ENCODE results near the gene RBMS3.
A peak's percentile ranks its signal among the peaks of the same experiment; 100 is the strongest.

Gene RBMS3

DNA sequence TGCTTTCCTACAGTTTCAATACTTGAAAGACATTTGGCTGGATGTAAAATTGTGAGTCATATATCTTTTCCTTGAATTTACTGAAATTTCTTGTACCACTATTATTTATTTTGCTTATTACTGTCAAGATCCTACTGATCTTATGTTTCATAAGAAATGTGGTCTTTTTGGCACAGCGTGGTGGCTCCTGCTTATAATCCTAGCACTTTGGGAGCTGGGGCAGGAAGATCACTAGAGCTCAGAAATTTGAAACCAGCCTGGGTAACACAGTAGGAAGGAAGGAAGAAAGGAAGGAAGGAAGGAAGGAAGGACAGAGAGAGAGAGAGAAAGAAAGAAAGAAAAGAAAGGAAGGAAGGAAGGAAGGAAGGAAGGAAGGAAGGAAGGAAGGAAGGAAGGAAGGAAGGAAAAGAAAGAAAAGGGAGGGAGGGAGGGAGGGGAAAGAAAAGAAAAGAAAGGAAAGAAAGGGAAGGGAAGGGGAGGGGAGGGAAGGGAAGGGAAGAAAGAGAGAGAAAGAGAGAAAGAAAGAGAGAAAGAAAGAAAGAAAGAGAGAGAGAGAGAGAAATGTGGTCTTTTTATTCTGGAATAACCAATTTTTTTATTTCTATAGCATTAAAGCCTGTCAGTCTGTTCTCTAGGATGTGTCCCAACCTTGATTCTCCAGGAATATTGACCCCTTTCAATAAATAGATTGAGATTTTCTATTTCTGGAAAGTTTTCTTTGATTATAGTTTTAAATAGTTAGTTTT lies 753.5 kb downstream of the RBMS3 start:
- TF ChIP-seq, protein P1, sequence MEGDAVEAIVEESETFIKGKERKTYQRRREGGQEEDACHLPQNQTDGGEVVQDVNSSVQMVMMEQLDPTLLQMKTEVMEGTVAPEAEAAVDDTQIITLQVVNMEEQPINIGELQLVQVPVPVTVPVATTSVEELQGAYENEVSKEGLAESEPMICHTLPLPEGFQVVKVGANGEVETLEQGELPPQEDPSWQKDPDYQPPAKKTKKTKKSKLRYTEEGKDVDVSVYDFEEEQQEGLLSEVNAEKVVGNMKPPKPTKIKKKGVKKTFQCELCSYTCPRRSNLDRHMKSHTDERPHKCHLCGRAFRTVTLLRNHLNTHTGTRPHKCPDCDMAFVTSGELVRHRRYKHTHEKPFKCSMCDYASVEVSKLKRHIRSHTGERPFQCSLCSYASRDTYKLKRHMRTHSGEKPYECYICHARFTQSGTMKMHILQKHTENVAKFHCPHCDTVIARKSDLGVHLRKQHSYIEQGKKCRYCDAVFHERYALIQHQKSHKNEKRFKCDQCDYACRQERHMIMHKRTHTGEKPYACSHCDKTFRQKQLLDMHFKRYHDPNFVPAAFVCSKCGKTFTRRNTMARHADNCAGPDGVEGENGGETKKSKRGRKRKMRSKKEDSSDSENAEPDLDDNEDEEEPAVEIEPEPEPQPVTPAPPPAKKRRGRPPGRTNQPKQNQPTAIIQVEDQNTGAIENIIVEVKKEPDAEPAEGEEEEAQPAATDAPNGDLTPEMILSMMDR (IDR thresholded peaks at IDR 0.05), result no peak

DNA sequence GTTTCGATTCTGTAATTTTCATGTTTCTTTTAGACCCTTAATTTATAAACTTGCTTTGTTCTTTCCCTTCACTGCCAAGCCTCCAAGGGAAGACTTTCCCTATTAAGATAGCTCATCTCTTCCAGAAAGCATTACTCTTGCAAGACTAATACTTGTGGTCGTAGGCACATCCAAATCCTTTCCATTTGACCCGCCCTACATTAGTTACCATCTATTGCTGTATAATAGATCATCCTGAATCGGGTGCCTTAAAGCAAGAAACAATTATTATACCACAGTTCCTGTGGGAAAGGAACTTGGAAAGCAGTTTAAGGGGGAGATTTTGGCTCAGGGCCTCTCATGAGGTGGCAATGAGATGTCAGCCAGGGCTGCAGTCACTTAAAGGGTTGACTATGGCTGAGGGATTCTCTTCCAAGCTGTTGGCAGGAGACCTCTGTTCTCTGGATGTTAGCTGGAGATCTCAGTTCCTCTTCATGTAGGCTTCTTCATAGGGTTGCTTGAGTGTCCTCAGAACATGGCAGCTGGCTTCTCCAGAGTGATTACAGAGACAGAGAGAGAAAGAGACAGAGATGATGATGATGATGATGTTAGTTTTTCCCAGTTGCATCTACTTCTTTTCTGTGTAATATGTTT lies 755.2 kb downstream of the RBMS3 start:
- TF ChIP-seq, protein P1 (IDR thresholded peaks at IDR 0.05), result no peak

GRCh38 chr3:30040126-30040525 lies 759.3 kb downstream of the RBMS3 start:
- TF ChIP-seq, protein P1 (IDR thresholded peaks at IDR 0.05), result no peak

DNA sequence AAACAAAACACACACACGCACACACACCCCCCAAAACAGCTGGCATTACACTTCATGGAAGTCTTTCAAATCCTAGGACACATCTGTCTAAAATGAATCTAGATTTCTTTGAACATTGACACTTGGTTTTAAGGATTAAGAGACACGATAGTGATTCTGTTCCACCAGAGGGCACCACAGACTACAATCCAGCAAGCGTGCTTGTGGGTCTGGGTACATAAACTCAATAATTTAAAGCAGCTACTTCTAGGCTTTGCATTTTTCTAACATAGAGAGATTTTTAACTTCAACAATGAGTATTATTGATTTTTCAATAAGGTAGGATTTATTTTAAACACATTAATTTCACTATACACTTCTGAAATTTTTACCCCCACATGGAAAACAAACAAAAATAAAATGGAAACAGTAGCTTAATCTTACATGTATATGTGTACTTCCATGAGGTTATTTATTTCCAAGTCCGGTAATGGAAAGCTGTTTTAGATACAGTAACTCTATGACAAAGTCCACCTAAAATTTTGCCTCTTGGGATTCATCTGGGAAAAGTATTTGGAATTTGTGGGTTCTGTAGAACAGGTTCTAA lies 761.5 kb downstream of the RBMS3 start:
- TF ChIP-seq, protein P1 (IDR thresholded peaks at IDR 0.05), result peak; percentile 68

GRCh38 chr3:30042916-30043555 lies 762.2 kb downstream of the RBMS3 start:
- TF ChIP-seq, protein P1 (IDR thresholded peaks at IDR 0.05), result no peak

- TF ChIP-seq, protein P1 (IDR thresholded peaks at IDR 0.05), result no peak
Measured at GRCh38 chr3:30044515-30044914, 763.6 kb downstream of the RBMS3 start.

DNA sequence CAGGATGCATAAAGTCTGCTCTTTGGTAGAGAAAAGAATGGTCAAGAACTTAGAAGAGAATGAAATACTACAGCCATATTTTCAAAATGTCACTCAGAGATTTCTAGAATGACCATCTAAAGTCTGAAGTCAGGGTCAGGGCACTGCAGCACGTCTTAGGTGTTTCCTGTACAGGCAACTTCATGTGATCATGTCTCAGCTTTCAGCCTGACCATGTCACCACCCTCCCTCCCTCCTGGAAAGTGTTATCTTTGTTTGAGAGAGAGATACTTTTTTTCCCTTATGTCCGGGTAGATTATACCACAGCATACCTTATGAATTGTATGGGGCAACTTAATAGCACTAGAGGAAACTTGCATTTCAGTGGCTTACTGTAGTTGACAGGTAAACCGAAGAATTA lies 767.6 kb downstream of the RBMS3 start:
- TF ChIP-seq, protein P1 (IDR thresholded peaks at IDR 0.05), result no peak

All from LNCAP (cell line).